VCaP (cell line): ENCODE measurements around the gene SSU72.
"Not testable (repeated sequence)": the region's sequence is repeated elsewhere in the genome, so short reads cannot be mapped to it uniquely, and the experiment has no call there.

Source experiments
- H3K27ac ChIP-seq: fragments of 450-650 bp; 2 replicates; pipeline ENCODE4 v1.5.1; 2017
- TF ChIP-seq, protein P1 (sequence below): fragments of 450-650 bp; conservative IDR thresholded peaks from 2 replicates; pipeline ENCODE4 v1.5.1; 2017; ENCODE audit warnings: mild to moderate bottlenecking, moderate library complexity

SSU72 gene

DNA sequence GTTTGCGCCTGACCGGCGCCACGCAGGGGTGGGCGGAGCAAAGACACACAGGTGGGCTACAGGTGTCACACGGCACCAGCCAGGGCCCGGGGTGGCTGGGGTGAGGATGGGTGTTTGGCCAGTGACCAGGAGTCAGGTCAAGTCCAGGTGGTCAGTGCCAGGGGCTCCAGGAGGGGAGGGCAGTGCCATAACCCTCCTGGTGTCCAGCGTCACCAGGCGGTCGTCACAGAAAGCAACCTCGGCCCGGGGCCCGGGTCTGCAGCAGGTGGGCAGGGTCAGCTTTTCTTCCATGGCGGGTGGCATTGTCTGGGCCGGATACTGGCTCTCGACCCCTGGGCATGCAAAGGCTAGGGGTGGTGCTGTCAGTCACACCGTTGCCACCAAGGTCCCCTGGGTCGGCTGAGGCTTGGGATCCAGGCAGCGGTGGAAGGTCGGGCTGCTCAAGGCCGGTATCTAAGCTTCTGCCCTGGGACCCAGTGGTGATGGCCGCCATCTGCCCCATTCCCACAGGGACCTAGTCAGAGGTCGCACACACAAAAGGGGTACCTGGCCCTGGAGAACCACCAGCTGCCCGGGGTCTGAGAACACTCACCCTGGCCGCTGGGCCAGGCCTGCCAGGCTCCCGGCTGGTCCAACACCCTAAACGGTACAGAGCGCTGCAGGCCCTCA, 23.5 kb upstream of the SSU72 start:
- TF ChIP-seq, protein P1, sequence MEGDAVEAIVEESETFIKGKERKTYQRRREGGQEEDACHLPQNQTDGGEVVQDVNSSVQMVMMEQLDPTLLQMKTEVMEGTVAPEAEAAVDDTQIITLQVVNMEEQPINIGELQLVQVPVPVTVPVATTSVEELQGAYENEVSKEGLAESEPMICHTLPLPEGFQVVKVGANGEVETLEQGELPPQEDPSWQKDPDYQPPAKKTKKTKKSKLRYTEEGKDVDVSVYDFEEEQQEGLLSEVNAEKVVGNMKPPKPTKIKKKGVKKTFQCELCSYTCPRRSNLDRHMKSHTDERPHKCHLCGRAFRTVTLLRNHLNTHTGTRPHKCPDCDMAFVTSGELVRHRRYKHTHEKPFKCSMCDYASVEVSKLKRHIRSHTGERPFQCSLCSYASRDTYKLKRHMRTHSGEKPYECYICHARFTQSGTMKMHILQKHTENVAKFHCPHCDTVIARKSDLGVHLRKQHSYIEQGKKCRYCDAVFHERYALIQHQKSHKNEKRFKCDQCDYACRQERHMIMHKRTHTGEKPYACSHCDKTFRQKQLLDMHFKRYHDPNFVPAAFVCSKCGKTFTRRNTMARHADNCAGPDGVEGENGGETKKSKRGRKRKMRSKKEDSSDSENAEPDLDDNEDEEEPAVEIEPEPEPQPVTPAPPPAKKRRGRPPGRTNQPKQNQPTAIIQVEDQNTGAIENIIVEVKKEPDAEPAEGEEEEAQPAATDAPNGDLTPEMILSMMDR: no peak

DNA sequence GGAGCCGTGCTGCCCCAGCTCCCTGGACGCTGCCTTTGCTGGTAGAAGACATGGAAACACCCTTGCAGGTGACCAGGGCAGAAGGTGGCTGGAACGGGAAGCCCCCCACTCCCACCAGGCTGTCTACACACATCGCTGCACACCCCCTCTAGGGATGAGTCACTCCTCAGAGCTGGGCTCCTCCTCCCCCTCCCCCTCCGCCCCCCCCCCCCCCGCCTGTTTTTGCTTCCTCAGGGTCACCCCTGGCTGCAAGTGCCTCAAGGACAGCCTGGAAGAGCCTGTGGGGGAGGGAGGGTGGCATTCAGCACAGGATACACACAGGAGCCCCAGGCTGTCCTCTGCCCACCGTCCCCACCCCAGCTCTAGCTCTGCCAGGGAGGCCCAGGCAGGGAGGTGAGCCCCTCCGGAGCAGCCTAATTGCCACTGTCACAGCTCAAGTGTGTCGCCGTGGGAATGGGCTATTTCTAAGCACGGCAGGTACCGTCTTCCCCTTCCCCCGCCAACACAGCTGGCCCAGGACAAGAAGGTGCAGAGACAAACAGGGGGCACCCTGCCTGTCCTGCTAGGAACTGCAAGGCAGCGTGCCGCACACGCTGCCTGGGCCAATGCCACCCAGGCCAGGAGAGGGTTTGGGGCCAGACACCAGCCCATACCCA, 22.7 kb upstream of the SSU72 start:
- H3K27ac ChIP-seq: no peak overlapping the region
- TF ChIP-seq, protein P1: peak; percentile 46

More for the DNA sequence above, 23.5 kb upstream of the SSU72 start:
- no peak overlapping the region for H3K27ac ChIP-seq

DNA sequence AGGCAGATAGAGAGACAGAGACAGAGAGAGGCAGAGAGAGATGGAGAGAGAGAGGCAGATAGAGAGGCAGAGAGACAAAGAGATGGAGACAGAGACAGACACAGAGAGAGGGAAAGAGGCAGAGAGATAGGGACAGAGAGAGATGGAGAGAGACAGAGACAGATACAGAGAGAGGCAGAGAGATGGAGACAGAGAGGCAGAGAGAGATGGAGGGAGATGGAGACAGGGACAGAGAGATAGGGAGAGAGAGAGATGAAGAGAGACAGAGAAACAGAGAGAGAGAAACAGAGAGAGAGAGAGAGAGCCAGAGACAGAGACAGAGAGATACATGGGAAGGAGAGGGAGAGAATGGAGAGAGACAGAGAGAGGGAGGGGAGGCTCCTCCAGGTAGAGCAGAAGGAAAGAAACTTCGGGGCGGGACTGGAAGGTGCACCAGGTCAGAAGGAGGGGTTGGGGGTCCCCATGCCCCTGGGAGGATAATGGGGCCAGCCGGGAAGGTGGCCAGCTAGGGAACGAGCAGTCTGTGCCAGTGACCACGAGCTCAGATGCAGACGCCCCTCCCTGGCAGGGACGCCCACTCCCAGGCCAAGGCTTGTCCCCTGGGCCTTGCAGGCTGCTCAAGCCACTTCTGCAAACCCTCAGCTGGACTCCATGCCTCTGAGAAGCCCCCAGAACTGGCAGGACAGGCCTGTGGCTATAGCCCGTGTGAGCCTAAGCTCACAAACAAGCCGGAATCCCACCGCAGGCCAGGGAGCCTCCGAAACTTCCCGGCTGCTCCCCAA, 22.0 kb upstream of the SSU72 start:
- TF ChIP-seq, protein P1: no peak
- no peak overlapping the region for H3K27ac ChIP-seq

DNA sequence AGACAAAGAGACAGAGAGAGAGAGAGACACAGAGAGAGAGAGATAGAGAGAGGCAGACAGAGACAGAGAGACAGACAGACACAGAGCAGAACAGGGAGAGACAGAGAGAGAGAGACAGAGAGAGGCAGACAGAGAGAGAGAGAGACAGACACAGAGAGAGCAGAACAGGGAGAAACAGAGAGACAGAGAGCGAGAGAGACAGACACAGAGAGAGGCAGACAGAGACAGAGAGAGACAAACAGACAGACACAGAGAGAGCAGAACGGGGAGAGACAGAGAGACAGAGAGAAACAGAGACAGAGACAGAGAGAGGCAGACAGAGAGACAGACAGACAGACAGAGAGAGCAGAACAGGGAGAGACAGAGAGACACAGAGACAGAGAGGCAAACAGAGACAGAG, 20.7 kb upstream of the SSU72 start:
- H3K27ac ChIP-seq: not testable (repeated sequence)

DNA sequence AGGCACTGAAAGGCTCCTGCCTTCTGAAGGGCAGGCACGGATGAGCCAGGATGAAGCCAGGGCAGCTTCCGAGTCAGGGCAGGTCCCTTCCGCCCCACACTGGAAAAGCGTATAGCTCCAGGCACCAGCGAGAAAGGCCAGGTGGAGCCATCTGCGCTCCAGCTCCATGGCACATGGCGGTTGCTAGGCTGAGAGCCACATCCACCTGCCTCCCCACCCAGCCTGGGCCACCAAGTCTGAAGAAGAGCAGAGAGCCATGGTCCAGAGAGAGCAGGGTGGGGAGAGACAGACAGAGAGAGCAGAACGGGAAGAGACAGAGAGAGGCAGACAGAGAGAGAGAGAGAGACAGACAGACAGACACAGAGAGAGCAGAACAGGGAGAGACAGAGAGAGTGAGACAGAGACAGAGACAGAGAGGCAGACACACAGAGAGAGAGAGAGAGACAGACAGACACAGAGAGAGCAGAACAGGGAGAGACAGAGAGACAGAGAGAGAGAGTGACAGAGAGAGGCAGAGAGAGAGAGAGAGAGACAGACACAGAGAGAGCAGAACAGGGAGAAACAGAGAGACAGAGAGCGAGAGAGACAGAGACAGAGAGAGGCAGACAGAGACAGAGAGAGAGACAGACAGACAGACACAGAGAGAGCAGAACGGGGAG, 20.1 kb upstream of the SSU72 start:
- TF ChIP-seq, protein P1: no peak
- no peak overlapping the region for H3K27ac ChIP-seq

- TF ChIP-seq, protein P1: no peak
- H3K27ac ChIP-seq: no peak overlapping the region
Observed at GRCh38 chr1:1593834-1594601, 19.4 kb upstream of the SSU72 start.

- no peak overlapping the region for H3K27ac ChIP-seq
- TF ChIP-seq, protein P1: no peak
Observed at GRCh38 chr1:1591452-1591851, 16.8 kb upstream of the SSU72 start.
